Dermis microvascular lymphatic vessel endothelial cell (primary cell): ENCODE results near the gene ZRANB3. TPM values are rescaled to one million over a fixed set of nuclear protein-coding genes. Genes with fewer than 3 reads are reported as not detected.
A peak's percentile ranks its signal among the peaks of the same experiment; 100 is the strongest.
"Not testable (repeated sequence)": the region's sequence is repeated elsewhere in the genome, so short reads cannot be mapped to it uniquely, and the experiment has no call there.

Source experiments
- DNase-seq, 2 donors: peaks; one replicate each; pipeline versions ENCODE4 v3.0.0 to v3.0.0-alpha.2; 2010; ENCODE audit warnings: low read depth in 2 of 2
- total RNA-seq: library from RNA; depleted of rRNA; stranded (reverse); fragments of >200 nt; gene quantifications from 2 replicates; pipeline ENCODE4 v1.2.1, GENCODE V29; 2014

The ZRANB3 gene
- total RNA-seq, 1 donor from 2014 or later: 6.0 TPM

GRCh38 chr2:135490376-135490775 is 40.6 kb downstream of the ZRANB3 start:
- DNase-seq: no peak

- DNase-seq: no peak
Observed at GRCh38 chr2:135485441-135485840, 45.6 kb downstream of the ZRANB3 start.

GRCh38 chr2:135475128-135475527 is 55.9 kb downstream of the ZRANB3 start:
- no peak for DNase-seq

GRCh38 chr2:135473567-135473966 is 57.5 kb downstream of the ZRANB3 start:
- DNase-seq: peak; percentile 7 to 49

GRCh38 chr2:135471106-135471505 is 59.9 kb downstream of the ZRANB3 start:
- no peak for DNase-seq

- DNase-seq: no peak
Observed at GRCh38 chr2:135457279-135457678, 73.7 kb downstream of the ZRANB3 start.

- DNase-seq: no peak
Observed at GRCh38 chr2:135456835-135457234, 74.2 kb downstream of the ZRANB3 start.

GRCh38 chr2:135456431-135456830 is 74.6 kb downstream of the ZRANB3 start:
- DNase-seq: no peak

GRCh38 chr2:135454608-135455007 is 76.4 kb downstream of the ZRANB3 start:
- no peak for DNase-seq

GRCh38 chr2:135453027-135453426 is 78.0 kb downstream of the ZRANB3 start:
- not testable (repeated sequence) for DNase-seq

- DNase-seq: no peak
Observed at GRCh38 chr2:135451966-135452365, 79.1 kb downstream of the ZRANB3 start.

GRCh38 chr2:135443013-135443412 is 88.0 kb downstream of the ZRANB3 start:
- not testable (repeated sequence) for DNase-seq

GRCh38 chr2:135435155-135435554 is 95.9 kb downstream of the ZRANB3 start:
- not testable (repeated sequence) for DNase-seq

- no peak for DNase-seq
Observed at GRCh38 chr2:135424849-135425248, 106.2 kb downstream of the ZRANB3 start.

GRCh38 chr2:135422898-135423297 is 108.1 kb downstream of the ZRANB3 start:
- DNase-seq: no peak

GRCh38 chr2:135411646-135412045 is 119.4 kb downstream of the ZRANB3 start:
- DNase-seq: no peak

- DNase-seq: no peak
Observed at GRCh38 chr2:135409436-135409835, 121.6 kb downstream of the ZRANB3 start.

- DNase-seq: not testable (repeated sequence)
Observed at GRCh38 chr2:135396259-135396658, 134.8 kb downstream of the ZRANB3 start.

GRCh38 chr2:135386993-135387392 is 144.0 kb downstream of the ZRANB3 start:
- DNase-seq: no peak

GRCh38 chr2:135378591-135378990 is 152.4 kb downstream of the ZRANB3 start:
- no peak for DNase-seq

GRCh38 chr2:135373702-135374101 is 157.3 kb downstream of the ZRANB3 start:
- no peak for DNase-seq

GRCh38 chr2:135349941-135350340 is 181.1 kb downstream of the ZRANB3 start:
- DNase-seq: no peak

- not testable (repeated sequence) for DNase-seq
Observed at GRCh38 chr2:135348096-135348704, 182.8 kb downstream of the ZRANB3 start.

GRCh38 chr2:135337071-135337470 is 193.9 kb downstream of the ZRANB3 start:
- peak in 1 of 2 donors; percentile 2 for DNase-seq
